ENCODE data around the gene BCL6B. TPM values are rescaled to one million over a fixed set of nuclear protein-coding genes. Genes with fewer than 3 reads are reported as not detected.
"Not testable (repeated sequence)": the region's sequence is repeated elsewhere in the genome, so short reads cannot be mapped to it uniquely, and the experiment has no call there.

BCL6B gene, protein sequence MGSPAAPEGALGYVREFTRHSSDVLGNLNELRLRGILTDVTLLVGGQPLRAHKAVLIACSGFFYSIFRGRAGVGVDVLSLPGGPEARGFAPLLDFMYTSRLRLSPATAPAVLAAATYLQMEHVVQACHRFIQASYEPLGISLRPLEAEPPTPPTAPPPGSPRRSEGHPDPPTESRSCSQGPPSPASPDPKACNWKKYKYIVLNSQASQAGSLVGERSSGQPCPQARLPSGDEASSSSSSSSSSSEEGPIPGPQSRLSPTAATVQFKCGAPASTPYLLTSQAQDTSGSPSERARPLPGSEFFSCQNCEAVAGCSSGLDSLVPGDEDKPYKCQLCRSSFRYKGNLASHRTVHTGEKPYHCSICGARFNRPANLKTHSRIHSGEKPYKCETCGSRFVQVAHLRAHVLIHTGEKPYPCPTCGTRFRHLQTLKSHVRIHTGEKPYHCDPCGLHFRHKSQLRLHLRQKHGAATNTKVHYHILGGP
- total RNA-seq: 2.0 TPM

DNA sequence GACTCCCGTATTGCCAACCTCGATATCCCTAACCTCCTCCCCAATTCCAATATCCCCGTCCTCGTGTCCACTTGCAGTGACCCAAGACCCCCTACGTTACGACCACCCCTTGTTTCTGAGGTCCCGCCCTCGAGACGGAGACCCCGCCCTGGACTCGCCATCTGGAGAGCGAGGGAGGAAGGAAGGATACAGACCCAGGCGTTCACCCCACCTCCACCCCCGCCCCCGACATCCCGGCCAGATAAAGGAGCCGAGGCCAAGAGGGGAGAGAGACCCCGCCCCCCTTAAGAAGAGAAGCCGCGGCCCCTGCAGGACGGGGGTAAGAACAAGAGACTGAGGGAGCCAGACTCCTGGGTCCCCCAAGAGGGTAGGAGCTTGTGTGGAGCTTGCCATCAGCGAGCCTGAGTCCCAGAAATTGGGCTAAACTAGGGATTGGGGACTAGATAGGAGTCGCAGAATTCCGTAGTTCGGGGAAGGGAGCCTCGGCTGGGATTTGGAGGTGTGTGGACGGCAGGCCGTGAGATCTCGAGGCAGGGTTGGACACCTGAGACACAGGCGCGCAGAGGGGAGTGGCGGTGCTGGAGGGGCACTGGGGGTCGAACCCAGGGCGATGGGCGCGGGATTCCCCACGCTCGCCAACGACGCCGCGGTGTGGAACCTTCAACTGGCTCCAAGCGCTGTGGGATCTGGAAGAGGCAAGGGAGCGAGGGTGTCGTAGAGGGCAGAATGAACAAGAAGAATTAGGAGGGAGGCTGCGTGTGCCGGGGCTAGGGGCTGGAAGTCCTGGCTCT, at the start of gene BCL6B:
TSS of gene BCL6B (plus strand) at position 270 of the 791 bp plus-strand sequence. CDS start 622 bp downstream, outside the sequence.
- DNase-seq (ENCODE audit: low spot score in 2 of 2) (no peak), FAIRE-seq (no peak)

DNA sequence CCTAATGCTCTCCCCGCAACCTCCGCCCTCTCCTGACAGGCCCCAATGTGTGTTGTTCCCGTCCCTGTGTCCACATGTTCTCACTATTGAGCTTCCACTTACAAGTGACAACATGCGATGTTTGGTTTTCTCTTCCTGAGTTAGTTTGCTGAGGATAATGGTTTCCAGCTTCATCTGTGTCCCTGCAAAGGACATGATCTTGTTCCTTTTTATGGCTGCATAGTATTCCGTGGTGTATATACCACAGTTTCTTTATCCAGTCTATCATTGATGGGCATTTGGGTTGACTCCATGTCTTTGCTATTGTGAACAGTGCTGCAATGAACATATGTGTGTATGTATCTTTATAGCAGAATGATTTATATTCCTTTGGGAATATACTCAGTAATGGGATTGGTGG, 43.4 kb upstream of the BCL6B start:
- DNase-seq (ENCODE audit: low spot score in 2 of 2); FAIRE-seq: not testable (repeated sequence)

DNA sequence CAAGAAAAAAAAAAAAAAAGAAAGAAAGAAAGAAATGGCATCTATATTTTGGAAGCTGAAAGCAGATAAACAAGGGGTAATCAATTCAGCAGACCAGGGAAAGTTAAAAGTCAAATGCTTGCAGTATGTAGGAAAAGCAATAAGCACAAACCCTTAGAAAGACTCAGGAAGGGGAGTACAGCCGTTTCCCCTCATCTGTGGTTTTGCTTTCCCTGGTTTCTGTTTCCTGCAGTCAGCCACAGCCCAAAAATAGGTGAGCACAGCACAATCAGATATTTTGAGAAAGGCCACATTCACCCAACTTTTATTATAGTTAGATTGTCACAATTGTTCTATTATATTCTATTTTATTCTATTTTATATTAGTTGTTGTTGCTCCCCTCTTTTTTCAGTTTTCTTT, 41.4 kb upstream of the BCL6B start:
- no peak for FAIRE-seq
- no peak for DNase-seq (ENCODE audit: low spot score in 2 of 2)

DNA sequence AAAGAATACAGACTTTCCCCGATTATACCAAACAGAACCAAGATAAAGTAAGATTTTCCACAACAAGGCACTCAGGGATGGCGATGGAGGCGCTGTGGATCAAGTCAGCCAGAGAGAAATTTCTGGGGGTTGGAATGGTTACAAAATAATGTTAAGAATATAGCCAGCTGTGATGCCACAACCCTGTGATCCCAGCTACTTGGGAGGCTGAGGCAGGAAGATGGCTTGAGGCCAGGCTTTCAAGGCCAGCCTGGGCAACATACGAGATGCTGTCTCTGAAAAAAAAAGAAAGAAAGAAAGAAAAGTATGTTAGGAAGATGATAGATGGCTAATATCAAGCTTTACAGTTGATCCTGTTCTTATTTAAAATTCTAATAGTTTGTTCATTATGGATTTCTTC, 37.6 kb upstream of the BCL6B start:
- FAIRE-seq (no peak), DNase-seq (ENCODE audit: low spot score in 2 of 2) (no peak)

DNA sequence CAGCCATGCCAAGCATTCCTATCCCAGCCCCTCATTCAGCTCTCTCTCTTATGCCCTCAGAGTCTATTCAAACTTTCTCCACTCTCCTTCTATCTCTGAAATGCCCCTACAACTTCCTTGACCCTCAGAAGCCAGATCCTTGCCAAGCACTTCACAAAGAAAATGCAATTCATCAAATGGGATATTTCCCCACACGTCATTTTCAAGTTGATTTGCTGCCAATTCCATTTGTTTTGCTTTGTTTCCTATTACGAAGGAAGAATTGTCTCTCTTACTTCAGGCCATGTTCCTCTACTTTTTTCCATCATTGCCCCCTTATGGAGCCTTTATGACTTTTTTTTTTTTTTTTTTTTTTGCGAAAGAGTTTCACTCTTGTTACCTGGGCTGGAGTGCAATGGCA, 36.2 kb upstream of the BCL6B start:
- no peak for DNase-seq (ENCODE audit: low spot score in 2 of 2)
- FAIRE-seq: no peak

DNA sequence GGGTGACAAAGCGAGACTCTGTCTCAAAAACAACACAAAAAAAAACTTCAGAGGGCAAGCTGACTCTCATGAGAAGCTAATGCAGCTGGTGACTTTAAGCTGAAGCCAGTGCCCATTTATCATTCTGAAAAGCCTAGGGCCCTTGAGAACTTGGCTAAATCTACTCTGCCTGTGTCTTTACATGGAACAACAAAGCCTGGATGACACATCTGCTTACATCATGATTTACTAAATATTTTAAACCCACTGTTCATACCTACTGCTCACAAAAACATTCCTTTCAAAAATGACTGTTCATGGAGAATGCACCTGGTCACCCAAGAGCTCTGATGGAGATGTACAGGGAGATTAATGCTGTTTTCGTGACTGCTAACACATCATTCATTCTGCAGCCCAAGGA, 33.1 kb upstream of the BCL6B start:
- DNase-seq (ENCODE audit: low spot score in 2 of 2) (no peak), FAIRE-seq (no peak)

DNA sequence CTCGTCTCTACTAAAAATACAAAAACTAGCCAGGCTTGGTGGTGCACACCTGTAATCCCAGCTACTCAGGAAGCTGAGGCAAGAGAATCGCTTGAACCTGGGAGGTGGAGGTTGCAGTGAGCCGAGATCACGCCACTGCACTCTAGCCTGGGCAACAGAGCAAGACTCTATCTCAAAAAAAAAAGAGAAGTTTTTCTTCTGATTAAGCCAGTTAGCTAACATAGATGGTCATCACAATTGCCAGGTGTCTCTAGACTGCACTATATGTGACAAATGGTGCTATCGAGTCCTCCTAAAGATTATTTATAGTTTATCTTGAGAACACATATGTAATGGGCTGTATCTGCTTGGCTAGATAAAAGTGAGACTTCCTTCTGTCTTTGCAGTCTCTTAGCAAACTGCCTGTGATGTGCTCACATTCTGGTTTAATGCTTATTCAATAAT, 29.2 kb upstream of the BCL6B start:
- not testable (repeated sequence) for DNase-seq (ENCODE audit: low spot score in 2 of 2); FAIRE-seq

DNA sequence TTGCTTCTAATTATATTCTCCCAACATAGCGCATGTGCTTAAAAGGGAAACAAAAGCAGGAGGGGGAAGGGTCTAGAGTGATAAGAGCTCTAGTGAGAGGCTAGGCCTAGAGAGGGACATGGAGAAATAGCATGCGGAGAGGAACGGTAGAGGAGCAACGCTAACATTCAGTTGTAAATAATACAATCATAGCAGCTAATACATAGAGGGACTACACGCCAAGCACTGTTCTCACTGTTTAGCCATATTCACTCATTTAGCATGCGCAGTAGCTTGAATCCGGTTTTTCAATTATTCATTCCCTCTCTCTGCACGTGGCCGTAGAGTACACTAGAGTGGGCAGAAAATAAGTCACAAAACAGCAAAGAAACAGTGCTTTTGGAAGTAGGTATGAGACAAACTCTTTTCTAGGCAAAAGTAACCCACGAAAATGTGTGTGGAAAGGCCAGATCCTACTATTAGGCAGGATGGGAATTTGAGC, 28.7 kb upstream of the BCL6B start:
- no peak for DNase-seq (ENCODE audit: low spot score in 2 of 2)
- no peak for FAIRE-seq

DNA sequence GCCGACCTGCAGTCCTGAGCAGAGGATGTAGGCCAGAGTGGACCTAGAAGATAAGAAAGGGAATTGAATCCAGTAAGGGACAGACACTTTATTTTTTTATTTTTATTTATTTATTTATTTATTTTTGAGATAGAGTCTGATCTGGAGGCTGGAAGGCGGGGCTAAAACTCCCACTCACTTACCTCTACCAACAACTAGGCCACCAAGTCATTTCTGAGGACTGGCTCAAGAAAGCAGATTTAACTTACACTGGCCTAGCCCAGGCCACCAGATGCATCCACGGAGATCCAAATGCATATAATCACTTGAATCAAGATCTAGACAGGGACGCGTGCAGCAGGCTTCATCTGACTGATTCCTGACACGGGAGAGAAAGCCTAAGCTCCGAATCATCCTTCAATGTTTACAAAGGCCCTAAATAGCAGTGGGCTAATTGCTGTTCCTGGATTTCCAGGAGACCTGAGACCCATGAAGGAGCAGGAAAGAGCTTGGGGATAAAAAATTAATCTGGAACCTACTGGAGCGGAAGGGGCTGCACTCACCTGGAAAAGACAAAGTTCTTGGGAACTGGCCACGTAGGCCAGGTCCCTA, 28.1 kb upstream of the BCL6B start:
- no peak for DNase-seq (ENCODE audit: low spot score in 2 of 2)
- no peak for FAIRE-seq

DNA sequence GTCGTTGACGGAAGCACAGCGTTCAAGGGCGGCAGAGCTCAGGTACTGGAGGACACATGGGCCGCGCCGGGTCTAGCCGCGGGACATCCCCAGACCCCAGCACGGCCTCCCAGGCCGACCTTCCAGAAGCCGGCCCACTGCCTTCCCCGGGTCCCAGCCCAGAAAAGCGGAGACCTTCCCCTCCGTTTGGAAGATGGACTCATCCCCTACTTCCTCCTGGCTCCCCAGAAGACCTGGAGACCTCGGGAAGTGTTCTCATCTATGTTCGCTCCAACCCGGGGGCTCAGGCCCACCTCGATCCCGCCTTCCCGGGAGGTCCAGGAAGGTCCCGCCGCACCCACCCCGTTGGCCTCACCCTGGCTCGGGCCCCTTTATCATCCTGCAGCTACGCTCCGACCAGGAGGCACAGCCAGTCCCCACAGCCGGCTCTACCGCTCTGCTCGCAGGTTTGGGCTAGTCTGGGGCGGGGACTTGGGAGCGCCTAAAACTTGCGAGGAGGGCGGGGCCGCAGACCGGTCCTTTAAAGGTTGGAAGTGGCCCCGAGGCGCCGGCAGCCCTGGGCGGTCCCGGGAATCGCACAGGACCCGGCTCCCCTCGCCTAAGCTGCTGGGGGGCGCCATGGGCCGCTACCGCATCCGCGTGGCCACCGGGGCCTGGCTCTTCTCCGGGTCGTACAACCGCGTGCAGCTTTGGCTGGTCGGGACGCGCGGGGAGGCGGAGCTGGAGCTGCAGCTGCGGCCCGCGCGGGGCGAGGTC, 27.2 kb upstream of the BCL6B start, which contains the start of gene ALOX12:
TSS of gene ALOX12 (plus strand) at position 550 of the 756 bp plus-strand sequence. CDS start at position 619, 69 bp downstream.
- no peak for FAIRE-seq

DNA sequence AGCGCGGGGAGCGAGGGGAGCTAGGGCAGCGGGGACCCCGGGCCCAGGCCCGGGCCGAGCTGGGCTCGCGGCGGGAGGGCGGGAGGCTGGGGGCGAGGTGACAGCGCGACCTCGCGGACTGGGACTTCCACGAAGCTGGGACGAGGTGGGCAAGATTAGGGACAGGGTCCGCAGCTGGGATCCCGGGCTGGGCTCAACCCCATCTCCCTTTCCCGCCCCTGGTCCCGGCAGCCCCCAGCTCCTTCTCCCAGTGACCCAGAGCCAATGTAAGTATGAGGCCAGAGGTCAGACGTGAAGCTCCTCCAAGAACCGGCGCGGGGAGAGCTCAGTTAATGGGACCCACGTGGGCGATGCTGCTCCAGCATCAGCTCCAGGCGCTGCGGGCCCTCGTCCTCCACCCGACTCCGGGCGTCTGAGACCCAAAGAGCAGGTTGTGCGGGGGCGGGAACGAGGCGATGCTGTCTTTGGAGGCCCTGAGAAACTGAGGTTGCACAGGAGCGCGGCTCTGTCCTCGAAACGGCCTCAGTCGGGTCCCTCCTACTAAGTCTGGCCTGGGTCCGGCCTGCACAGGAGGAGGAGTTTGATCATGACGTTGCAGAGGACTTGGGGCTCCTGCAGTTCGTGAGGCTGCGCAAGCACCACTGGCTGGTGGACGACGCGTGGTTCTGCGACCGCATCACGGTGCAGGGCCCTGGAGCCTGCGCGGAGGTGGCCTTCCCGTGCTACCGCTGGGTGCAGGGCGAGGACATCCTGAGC, 26.4 kb upstream of the BCL6B start:
- DNase-seq (ENCODE audit: low spot score in 2 of 2): no peak
- no peak for FAIRE-seq

More for the DNA sequence above, 27.2 kb upstream of the BCL6B start, which contains the start of gene ALOX12:
- DNase-seq (ENCODE audit: low spot score in 2 of 2): no peak

DNA sequence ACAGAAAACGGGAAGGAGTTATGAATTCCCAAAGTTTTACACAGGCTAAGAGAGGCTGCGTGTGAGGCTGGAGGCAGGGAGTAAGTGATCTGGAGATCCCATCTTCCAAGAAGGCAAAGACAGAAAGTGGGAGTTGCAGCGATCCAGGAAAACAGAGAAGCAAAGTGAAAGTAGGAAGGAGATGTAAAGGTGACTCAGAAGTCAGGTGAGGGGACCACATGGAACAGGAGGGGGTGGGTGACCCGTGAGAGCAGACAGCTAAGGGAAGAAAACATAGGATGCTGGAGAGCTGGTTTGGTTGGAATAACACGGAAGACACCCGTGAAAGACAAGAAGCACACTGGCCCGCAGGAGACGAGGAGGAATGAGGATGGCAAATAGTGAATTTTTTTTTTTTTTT, 25.7 kb upstream of the BCL6B start:
- FAIRE-seq (no peak), DNase-seq (ENCODE audit: low spot score in 2 of 2) (no peak)

DNA sequence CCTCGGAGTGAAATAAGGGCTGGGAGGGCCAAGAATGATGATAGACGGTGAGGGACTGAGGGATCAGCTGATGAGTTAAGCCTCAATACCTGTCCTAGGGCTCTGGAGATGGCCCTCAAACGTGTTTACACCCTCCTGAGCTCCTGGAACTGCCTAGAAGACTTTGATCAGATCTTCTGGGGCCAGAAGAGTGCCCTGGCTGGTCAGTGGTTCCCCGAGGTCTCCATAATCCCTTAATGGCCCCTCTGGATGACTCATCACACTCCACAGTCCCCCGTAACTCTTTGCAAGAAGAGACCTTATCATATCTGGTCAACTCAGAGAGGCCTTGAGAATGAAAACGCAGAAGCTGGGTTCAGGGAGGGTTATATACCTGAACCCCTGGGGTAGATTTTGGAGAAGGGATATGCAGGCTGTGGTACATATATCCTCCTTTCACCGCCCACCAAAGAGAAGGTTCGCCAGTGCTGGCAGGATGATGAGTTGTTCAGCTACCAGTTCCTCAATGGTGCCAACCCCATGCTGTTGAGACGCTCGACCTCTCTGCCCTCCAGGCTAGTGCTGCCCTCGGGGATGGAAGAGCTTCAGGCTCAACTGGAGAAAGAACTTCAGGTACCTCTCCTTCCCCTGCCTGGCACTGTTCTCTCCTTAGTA, 23.9 kb upstream of the BCL6B start:
- DNase-seq (ENCODE audit: low spot score in 2 of 2): no peak
- no peak for FAIRE-seq

DNA sequence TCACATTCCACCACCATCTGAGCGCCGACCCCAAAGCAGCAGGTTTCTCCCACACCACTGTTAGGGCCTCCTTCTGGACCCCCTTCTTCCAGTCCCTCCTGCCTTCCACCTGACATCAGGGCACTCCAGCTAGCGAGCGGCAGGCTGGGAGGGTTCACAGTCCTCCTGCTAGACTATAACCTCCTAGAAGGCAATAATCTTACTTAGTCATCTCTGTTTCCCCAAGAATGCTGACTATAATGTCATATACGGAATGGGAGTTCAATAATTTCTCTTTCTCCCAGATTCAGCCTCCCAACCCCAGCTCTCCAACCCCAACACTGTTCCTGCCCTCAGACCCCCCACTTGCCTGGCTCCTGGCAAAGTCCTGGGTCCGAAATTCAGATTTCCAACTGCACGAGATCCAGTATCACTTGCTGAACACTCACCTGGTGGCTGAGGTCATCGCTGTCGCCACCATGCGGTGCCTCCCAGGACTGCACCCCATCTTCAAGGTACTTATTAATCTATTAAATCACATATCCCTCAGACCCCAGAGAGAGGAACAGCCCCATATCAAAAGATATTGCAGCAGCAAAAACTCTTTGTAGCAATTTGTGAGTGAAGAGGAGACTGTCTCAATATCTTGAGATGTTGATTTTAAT, 21.4 kb upstream of the BCL6B start:
- DNase-seq (ENCODE audit: low spot score in 2 of 2) (no peak), FAIRE-seq (no peak)

DNA sequence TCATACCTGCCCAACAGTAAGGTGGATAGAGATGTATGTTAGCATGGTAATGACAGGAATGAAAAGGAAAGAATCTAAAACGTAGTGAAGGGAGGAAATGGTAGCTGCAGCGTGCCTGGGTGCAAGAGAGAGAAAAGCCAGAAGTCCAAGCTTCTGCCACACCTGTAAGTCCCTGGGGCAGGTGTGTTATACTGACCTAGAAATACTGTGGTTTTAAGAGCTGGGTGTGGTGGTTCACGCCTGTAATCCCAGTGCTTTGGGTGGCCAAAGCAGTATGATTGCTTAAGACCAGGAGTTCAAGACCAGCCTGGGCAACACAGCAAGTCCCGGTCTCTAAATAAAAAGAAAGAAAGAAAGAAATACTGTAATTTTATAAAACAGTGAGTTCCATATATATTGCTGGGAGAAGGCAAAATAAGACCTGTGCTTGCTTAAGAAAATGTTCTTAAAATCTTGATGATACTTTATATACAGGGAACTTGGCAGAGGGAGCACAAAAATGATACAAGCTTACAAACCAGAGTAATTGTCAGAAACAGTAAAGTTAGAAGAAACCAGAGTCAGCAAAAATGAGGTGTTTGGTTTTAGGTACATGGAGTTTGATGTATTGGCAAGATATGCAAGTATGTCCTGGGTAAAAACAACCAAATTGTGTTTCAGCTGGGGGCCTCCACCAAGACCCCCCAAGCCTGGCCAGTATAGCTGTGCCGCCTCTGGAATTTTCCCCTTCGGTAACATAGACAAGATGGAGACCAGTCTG, 20.4 kb upstream of the BCL6B start:
- FAIRE-seq (no peak), DNase-seq (ENCODE audit: low spot score in 2 of 2) (no peak)

DNA sequence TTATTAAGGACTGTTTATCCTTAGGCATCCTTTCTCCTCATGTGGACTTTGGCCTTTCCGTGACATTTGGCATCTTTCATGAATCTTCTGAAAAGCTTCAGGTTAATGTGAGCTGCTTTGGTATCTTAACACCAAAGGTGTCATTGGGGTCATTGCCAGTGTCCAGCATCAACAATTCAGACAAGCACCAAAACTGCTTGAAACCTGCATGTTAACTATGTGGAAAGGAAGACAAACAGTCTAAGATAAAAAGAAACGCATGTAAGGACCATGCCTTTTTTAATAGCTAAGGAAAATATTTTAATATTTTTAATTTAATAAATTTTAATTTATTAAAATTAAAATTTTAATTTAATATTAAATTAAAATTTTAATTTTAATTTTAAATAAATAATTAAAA, 19.1 kb upstream of the BCL6B start:
- no peak for FAIRE-seq
- no peak for DNase-seq (ENCODE audit: low spot score in 2 of 2)

DNA sequence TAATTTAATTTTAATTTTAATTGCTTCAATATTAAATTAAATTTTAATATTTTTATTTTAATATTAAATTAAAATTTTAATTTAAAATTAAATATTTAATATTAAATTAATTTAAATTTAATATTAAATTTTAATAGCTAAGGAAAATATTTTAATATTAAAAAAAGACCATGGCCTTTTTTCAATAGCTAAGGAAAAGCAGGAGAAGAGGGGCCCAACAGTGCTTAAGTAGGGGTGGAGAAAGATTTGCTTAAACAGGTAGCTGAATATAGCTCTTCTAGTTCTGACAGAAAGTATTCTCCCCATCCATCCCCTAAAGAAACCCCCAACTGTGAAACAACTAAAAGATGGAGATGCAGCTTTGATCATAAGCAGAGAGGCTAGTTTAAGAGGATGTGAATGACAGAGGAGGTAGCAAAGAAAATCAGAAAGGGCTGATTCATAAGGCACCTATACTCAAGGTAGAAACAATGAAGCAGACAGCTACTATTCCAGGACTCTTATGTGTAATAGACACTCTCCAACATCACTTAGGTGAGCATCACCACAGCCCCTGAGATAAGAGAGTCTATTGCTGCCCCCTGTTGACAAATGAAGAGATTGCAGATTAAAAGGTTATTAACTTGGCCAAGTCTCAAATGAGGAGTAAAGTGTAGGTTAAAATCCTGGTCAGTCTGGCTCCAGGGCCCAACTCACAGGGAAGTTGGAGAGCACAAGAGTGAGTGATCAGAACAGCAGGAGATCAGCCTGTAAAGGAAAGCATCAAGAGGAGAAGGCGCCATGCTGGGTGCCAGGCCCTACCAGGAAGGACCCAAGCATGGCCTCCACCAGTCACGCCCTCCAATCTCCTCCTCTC, 18.2 kb upstream of the BCL6B start:
- FAIRE-seq (no peak), DNase-seq (ENCODE audit: low spot score in 2 of 2) (peak in 1 of 2 donors; percentile 73)

All from frontal cortex (tissue), 4 donors.